NOMO-1 (cell line): ENCODE data around the gene SH3PXD2B.
"Not testable (repeated sequence)": the region's sequence is repeated elsewhere in the genome, so short reads cannot be mapped to it uniquely, and the experiment has no call there.

Source experiments
- DNase-seq, 2 experiments: peaks; one replicate each; lab custom pipeline; 2025; ENCODE audit not compliant: unreplicated experiment in 2 of 2; lab: John Stamatoyannopoulos, UW

The SH3PXD2B gene

GRCh38 chr5:172403817-172404216 lies 50.5 kb downstream of the SH3PXD2B start:
- no peak for DNase-seq

- no peak for DNase-seq
Measured at GRCh38 chr5:172403189-172403796, 51.0 kb downstream of the SH3PXD2B start.

GRCh38 chr5:172402531-172403188 lies 51.7 kb downstream of the SH3PXD2B start:
- DNase-seq: no peak

GRCh38 chr5:172402031-172402430 lies 52.3 kb downstream of the SH3PXD2B start:
- DNase-seq: not testable (repeated sequence)

- DNase-seq: no peak
Measured at GRCh38 chr5:172399826-172400225, 54.5 kb downstream of the SH3PXD2B start.

- no peak for DNase-seq
Measured at GRCh38 chr5:172399336-172399735, 55.0 kb downstream of the SH3PXD2B start.

GRCh38 chr5:172398645-172399044 lies 55.7 kb downstream of the SH3PXD2B start:
- not testable (repeated sequence) for DNase-seq

GRCh38 chr5:172396994-172397393 lies 57.3 kb downstream of the SH3PXD2B start:
- not testable (repeated sequence) for DNase-seq

- no peak for DNase-seq
Measured at GRCh38 chr5:172396220-172396619, 58.1 kb downstream of the SH3PXD2B start.

GRCh38 chr5:172395483-172395882 lies 58.8 kb downstream of the SH3PXD2B start:
- DNase-seq: no peak

GRCh38 chr5:172389578-172390112 lies 64.7 kb downstream of the SH3PXD2B start:
- no peak for DNase-seq

GRCh38 chr5:172388246-172388733 lies 66.0 kb downstream of the SH3PXD2B start:
- no peak for DNase-seq

GRCh38 chr5:172385707-172386106 lies 68.6 kb downstream of the SH3PXD2B start:
- DNase-seq: no peak

GRCh38 chr5:172385010-172385563 lies 69.2 kb downstream of the SH3PXD2B start:
- DNase-seq: no peak

- no peak for DNase-seq
Measured at GRCh38 chr5:172383191-172383802, 71.0 kb downstream of the SH3PXD2B start.

- no peak for DNase-seq
Measured at GRCh38 chr5:172380987-172381643, 73.2 kb downstream of the SH3PXD2B start.

- no peak for DNase-seq
Measured at GRCh38 chr5:172380301-172380986, 73.9 kb downstream of the SH3PXD2B start.

GRCh38 chr5:172379481-172379880 lies 74.8 kb downstream of the SH3PXD2B start:
- no peak for DNase-seq

GRCh38 chr5:172377856-172378255 lies 76.5 kb downstream of the SH3PXD2B start:
- DNase-seq: no peak

GRCh38 chr5:172377438-172377837 lies 76.9 kb downstream of the SH3PXD2B start:
- no peak for DNase-seq
